Measurements from ENCODE around the gene TOM1.

TOM1 gene

DNA sequence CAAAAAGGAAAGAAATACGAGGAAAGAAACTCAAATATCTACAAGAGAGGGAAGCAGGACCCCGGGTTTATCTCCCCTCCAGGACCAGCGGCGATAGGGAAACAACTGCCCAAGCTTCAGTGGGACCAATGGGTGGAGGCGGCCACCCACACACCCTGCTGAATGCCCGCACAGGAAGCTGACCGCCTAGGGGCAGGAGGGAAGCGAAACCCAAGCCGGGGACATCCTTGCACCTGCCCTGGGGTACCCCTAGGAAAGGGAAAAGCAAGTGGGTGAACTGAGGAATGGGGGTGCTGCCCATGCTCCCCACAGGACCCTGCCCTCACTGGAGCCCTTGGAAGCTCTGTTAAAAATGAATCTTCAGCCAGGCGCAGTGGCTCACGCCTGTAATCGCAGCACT is 53.6 kb downstream of the TOM1 start:
- no peaks in the 10 kb centered on the region for H4K20me1 ChIP-seq (ENCODE audit: insufficient read depth, low read length, poor library complexity, severe bottlenecking)
- no peaks in the 10 kb centered on the region for H3K9me2 ChIP-seq (replicated peaks; ENCODE audit: low read depth, low read length)
- H3K4me2 ChIP-seq (ENCODE audit: low read depth, low read length, poor library complexity, severe bottlenecking): no peak overlapping the region
- H3K27me3 ChIP-seq (ENCODE audit: insufficient read depth, low read length, poor library complexity, severe bottlenecking): no peaks in the 10 kb centered on the region
- no peaks in the 10 kb centered on the region; the same call in 1 of the 2 replicates for H3K36me3 ChIP-seq (ENCODE audit: insufficient read depth, low read length)
- no peaks in the 10 kb centered on the region for H3F3A ChIP-seq (ENCODE audit: low read depth)
- no peak overlapping the region for H2AFZ ChIP-seq (ENCODE audit: low read length)
- no peaks in the 10 kb centered on the region for H3K79me2 ChIP-seq (ENCODE audit: insufficient read depth, low read length)
- peaks cover 21% of the 10 kb centered on the region for H3K4me1 ChIP-seq (ENCODE audit: insufficient read depth, low read length, poor library complexity, severe bottlenecking)
- no peak overlapping the region for H3K4me3 ChIP-seq (ENCODE audit: low read length, poor library complexity, severe bottlenecking)
- H3K9ac ChIP-seq (ENCODE audit: low read depth, low read length, poor library complexity, severe bottlenecking): no peak overlapping the region
- TF ChIP-seq, protein P1, sequence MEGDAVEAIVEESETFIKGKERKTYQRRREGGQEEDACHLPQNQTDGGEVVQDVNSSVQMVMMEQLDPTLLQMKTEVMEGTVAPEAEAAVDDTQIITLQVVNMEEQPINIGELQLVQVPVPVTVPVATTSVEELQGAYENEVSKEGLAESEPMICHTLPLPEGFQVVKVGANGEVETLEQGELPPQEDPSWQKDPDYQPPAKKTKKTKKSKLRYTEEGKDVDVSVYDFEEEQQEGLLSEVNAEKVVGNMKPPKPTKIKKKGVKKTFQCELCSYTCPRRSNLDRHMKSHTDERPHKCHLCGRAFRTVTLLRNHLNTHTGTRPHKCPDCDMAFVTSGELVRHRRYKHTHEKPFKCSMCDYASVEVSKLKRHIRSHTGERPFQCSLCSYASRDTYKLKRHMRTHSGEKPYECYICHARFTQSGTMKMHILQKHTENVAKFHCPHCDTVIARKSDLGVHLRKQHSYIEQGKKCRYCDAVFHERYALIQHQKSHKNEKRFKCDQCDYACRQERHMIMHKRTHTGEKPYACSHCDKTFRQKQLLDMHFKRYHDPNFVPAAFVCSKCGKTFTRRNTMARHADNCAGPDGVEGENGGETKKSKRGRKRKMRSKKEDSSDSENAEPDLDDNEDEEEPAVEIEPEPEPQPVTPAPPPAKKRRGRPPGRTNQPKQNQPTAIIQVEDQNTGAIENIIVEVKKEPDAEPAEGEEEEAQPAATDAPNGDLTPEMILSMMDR (conservative IDR thresholded peaks at IDR 0.05; ENCODE audit: low read length): no peak
- TF ChIP-seq EZH2phosphoT487 (IDR thresholded peaks at IDR 0.05; ENCODE audit: borderline replicate concordance): no peak
- H3K9me3 ChIP-seq (ENCODE audit: insufficient read depth, low read depth, low read length): no peaks in the 10 kb centered on the region

GRCh38 chr22:35354068-35354467 is 54.4 kb downstream of the TOM1 start:
- H3K79me2 ChIP-seq (ENCODE audit: insufficient read depth, low read length): no peaks in the 10 kb centered on the region
- no peak overlapping the region for H3K4me2 ChIP-seq (ENCODE audit: low read depth, low read length, poor library complexity, severe bottlenecking)
- TF ChIP-seq, protein P1 (conservative IDR thresholded peaks at IDR 0.05; ENCODE audit: low read length): no peak
- TF ChIP-seq EZH2phosphoT487 (IDR thresholded peaks at IDR 0.05; ENCODE audit: borderline replicate concordance): no peak
- no peak overlapping the region for H3K4me3 ChIP-seq (ENCODE audit: low read length, poor library complexity, severe bottlenecking)
- no peaks in the 10 kb centered on the region for H3K27me3 ChIP-seq (ENCODE audit: insufficient read depth, low read length, poor library complexity, severe bottlenecking)
- no peaks in the 10 kb centered on the region for H4K20me1 ChIP-seq (ENCODE audit: insufficient read depth, low read length, poor library complexity, severe bottlenecking)
- no peaks in the 10 kb centered on the region for H3K36me3 ChIP-seq (ENCODE audit: insufficient read depth, low read length)
- H3F3A ChIP-seq (ENCODE audit: low read depth): no peaks in the 10 kb centered on the region
- peaks cover 21% of the 10 kb centered on the region for H3K4me1 ChIP-seq (ENCODE audit: insufficient read depth, low read length, poor library complexity, severe bottlenecking)
- H3K9me3 ChIP-seq (ENCODE audit: insufficient read depth, low read depth, low read length): no peaks in the 10 kb centered on the region
- no peak overlapping the region for H2AFZ ChIP-seq (ENCODE audit: low read length)
- H3K9ac ChIP-seq (ENCODE audit: low read depth, low read length, poor library complexity, severe bottlenecking): no peak overlapping the region
- H3K9me2 ChIP-seq (replicated peaks; ENCODE audit: low read depth, low read length): no peaks in the 10 kb centered on the region

GRCh38 chr22:35357883-35358621 is 58.4 kb downstream of the TOM1 start:
- H3K9ac ChIP-seq (ENCODE audit: low read depth, low read length, poor library complexity, severe bottlenecking): no peak overlapping the region
- no peaks in the 10 kb centered on the region for H3K9me2 ChIP-seq (replicated peaks; ENCODE audit: low read depth, low read length)
- no peaks in the 10 kb centered on the region for H3K27me3 ChIP-seq (ENCODE audit: insufficient read depth, low read length, poor library complexity, severe bottlenecking)
- no peaks in the 10 kb centered on the region for H4K20me1 ChIP-seq (ENCODE audit: insufficient read depth, low read length, poor library complexity, severe bottlenecking)
- no peaks in the 10 kb centered on the region for H3K9me3 ChIP-seq (ENCODE audit: insufficient read depth, low read depth, low read length)
- no peak overlapping the region for H3K4me3 ChIP-seq (ENCODE audit: low read length, poor library complexity, severe bottlenecking)
- no peaks in the 10 kb centered on the region for H3K4me1 ChIP-seq (ENCODE audit: insufficient read depth, low read length, poor library complexity, severe bottlenecking)
- no peaks in the 10 kb centered on the region for H3K79me2 ChIP-seq (ENCODE audit: insufficient read depth, low read length)
- no peak overlapping the region for H3K4me2 ChIP-seq (ENCODE audit: low read depth, low read length, poor library complexity, severe bottlenecking)
- TF ChIP-seq EZH2phosphoT487 (IDR thresholded peaks at IDR 0.05; ENCODE audit: borderline replicate concordance): no peak
- TF ChIP-seq, protein P1 (conservative IDR thresholded peaks at IDR 0.05; ENCODE audit: low read length): no peak
- no peaks in the 10 kb centered on the region for H3F3A ChIP-seq (ENCODE audit: low read depth)
- no peak overlapping the region for H2AFZ ChIP-seq (ENCODE audit: low read length)
- H3K36me3 ChIP-seq (ENCODE audit: insufficient read depth, low read length): no peaks in the 10 kb centered on the region
